ENCODE measurements around the gene TNFAIP3.
"Not testable (repeated sequence)": the region's sequence is repeated elsewhere in the genome, so short reads cannot be mapped to it uniquely, and the experiment has no call there.

Gene TNFAIP3

GRCh38 chr6:137878029-137878428 lies 11.0 kb downstream of the TNFAIP3 start:
- DNase-seq = no peak

- no peak for DNase-seq
These were observed 11.6 kb downstream of the TNFAIP3 start for GRCh38 chr6:137878486-137879285.

DNA sequence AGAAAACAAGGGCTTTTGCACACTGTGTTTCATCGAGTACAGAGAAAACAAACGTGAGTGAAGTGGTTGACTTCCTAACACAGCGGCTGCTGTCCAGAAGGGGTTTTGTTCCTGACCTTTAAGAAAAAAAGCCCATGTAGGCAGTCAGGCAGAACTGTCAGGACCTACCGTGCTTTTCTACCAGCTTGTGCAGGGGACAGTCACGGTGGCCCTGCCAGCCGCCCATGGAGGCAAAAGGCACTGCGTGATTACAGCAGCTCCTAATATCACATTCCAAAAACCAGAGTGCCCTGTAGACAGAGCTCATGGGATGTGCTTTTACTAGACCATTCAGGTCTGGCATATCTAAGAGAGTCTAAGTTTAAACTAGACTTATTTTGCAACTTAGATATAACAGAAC lies 12.2 kb downstream of the TNFAIP3 start:
- DNase-seq = no peak

- no peak for DNase-seq
These were observed 13.1 kb downstream of the TNFAIP3 start for GRCh38 chr6:137879885-137880745.

DNA sequence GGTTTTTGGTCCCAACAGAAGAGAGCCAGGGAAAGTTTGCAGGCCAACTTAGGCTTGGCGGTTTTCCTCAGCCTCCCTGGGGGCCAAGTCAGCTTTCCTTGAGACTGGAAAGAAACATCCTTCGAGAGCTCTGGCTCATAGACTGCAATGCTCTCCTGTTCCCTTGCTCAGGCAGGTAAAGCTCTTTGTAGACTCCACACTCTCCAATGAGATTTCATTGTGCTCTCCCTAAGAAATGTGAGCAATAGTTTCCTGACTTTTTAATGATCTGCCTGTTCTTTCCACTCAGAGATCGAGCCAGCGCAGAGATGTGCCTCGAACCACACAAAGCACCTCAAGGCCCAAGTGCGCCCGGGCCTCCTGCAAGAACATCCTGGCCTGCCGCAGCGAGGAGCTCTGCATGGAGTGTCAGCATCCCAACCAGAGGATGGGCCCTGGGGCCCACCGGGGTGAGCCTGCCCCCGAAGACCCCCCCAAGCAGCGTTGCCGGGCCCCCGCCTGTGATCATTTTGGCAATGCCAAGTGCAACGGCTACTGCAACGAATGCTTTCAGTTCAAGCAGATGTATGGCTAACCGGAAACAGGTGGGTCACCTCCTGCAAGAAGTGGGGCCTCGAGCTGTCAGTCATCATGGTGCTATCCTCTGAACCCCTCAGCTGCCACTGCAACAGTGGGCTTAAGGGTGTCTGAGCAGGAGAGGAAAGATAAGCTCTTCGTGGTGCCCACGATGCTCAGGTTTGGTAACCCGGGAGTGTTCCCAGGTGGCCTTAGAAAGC lies 13.9 kb downstream of the TNFAIP3 start:
- no peak for DNase-seq

DNA sequence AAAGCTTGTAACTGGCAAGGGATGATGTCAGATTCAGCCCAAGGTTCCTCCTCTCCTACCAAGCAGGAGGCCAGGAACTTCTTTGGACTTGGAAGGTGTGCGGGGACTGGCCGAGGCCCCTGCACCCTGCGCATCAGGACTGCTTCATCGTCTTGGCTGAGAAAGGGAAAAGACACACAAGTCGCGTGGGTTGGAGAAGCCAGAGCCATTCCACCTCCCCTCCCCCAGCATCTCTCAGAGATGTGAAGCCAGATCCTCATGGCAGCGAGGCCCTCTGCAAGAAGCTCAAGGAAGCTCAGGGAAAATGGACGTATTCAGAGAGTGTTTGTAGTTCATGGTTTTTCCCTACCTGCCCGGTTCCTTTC lies 14.4 kb downstream of the TNFAIP3 start:
- DNase-seq = no peak

DNA sequence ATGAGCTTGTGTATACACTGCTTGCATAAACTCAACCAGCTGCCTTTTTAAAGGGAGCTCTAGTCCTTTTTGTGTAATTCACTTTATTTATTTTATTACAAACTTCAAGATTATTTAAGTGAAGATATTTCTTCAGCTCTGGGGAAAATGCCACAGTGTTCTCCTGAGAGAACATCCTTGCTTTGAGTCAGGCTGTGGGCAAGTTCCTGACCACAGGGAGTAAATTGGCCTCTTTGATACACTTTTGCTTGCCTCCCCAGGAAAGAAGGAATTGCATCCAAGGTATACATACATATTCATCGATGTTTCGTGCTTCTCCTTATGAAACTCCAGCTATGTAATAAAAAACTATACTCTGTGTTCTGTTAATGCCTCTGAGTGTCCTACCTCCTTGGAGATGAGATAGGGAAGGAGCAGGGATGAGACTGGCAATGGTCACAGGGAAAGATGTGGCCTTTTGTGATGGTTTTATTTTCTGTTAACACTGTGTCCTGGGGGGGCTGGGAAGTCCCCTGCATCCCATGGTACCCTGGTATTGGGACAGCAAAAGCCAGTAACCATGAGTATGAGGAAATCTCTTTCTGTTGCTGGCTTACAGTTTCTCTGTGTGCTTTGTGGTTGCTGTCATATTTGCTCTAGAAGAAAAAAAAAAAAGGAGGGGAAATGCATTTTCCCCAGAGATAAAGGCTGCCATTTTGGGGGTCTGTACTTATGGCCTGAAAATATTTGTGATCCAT lies 15.3 kb downstream of the TNFAIP3 start:
- no peak for DNase-seq

DNA sequence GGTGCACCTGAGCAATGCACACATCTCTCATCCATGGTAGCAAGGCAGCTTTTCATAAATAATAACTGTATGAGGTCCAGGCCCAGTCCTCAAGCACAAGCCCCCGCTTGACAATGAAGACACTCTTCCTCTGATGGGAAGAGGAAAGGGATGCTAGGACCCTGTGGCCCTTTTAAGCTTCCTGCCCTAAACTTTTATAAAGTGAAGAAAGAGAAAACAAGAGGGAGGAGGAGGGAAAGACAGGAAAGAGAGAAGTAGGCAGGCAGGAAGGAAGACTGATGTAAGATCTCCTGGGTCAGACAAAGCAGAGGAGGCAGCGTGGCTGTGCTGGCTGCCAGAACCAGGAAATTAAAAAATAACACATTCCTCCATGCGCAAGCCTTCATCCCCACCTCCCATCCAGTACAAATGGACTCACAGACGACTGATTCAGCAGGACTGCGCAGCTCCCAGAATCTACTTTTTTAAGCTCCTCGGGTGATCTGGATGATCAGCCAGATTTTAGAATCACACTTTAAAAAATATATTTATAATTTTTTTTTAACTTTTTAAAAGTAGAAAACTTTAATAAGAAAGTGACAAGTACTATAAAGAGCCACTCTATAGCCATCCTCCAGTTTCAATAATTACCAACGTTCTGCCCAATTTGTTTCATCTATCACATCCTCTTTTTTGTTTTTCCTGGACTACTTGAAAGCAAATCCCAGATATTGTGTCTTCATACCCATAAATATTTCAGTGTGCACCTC lies 16.5 kb downstream of the TNFAIP3 start:
- no peak for DNase-seq

- DNase-seq = no peak
These were observed 17.3 kb downstream of the TNFAIP3 start for GRCh38 chr6:137884149-137884909.

DNA sequence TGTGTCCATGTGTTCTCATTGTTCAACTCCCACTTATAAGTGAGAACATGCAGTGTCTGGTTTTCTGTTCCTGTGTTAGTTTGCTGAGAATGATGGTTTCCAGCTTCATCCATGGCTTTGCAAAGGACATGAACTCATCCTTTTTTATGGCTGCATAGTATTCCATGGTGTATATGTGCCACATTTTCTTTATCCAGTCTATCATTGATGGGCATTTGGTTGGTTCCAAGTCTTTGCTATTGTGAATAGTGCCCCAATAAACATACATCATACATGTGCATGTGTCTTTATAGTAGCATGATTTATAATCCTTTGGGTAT lies 17.8 kb downstream of the TNFAIP3 start:
- not testable (repeated sequence) for DNase-seq

DNA sequence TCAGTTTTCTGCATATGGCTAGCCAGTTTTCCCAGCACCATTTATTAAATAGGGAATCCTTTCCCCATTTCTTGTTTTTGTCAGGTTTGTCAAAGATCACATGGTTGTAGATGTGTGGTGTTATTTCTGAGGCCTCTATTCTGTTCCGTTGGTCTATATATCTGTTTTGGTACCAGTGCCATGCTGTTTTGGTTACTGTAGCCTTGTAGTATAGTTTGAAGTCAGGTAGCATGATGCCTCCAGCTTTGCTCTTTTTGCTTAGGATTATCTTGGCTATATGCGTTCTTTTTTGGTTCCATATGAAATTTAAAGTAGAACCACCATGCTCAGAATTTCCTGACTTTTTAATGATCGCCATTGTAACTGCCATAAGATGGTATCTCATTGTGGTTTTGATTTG lies 19.2 kb downstream of the TNFAIP3 start:
- DNase-seq = not testable (repeated sequence)

- no peak for DNase-seq
These were observed 24.0 kb downstream of the TNFAIP3 start for GRCh38 chr6:137890983-137891537.

DNA sequence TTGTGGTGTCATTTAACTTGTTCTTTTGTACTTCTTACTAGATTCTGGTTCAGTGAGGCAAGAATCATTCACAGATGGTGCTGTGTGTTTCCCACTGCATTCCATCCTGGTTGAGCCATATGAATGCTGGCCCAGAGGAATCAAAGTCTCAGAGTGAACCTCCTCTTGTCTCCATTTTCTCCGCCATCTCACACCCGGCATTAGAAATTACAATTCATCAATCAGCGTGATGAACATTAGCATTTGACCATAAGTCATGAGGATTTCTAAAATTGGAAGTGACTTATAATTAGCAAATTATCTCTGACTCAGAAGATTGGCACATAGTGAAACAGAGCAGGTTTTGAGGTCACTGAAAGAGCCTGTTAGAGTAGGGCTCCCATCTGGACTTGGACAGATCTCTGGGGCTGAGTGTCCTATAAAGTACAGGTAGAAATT lies 25.2 kb downstream of the TNFAIP3 start:
- no peak for DNase-seq

GRCh38 chr6:137893181-137893580 lies 26.1 kb downstream of the TNFAIP3 start:
- no peak for DNase-seq

DNA sequence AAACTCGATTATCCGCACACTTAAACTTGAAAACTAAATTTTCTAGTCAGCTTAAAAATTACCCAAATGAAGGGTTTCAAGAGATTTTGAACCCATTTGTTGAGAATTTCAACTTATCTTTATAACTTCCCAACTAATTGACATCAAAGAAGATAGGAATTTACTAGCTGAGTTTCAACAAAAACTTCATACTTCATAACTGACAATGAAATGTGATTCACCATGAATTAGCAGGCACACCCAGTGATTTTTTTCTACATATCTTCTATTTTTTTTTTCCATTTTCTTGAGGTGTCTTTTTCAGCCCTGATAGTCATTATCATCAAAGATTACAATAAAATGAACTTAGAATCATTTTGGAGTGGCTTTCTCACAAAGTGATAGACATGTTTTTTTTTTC lies 26.7 kb downstream of the TNFAIP3 start:
- no peak for DNase-seq

GRCh38 chr6:137894378-137894777 lies 27.3 kb downstream of the TNFAIP3 start:
- not testable (repeated sequence) for DNase-seq

- DNase-seq = no peak
These were observed 27.8 kb downstream of the TNFAIP3 start for GRCh38 chr6:137894779-137895385.

- DNase-seq = no peak
These were observed 29.6 kb downstream of the TNFAIP3 start for GRCh38 chr6:137896647-137897046.

DNA sequence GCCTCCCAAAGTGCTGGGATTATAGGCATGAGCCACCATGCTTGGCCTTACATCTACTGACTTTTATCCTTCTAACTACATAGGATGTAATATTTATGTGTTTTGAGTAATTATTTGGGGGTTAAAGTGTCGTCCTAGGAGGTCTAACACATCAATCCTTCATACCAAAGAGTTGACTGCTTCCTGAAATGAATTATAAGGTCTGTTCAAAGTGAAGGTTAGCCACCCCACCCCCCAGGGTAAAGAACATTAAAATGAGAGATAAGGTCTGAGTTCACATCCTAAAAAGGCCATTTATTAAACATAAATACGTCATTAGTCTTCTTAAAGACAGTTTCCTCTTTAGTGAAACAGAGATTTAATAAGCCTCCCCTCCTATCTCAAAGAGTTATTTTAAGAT lies 33.8 kb downstream of the TNFAIP3 start:
- no peak for DNase-seq

All from amygdala (tissue), 56 donors.